Measurements from ENCODE around the gene ITIH5. TPM values are rescaled to one million over a fixed set of nuclear protein-coding genes. Genes with fewer than 3 reads are reported as not detected.

ITIH5 gene
- 0.08 to 0.26 TPM (median 0.09 TPM) in 5 replicates for total RNA-seq (2022; extraction: Qiagen RNA extraction; ENCODE audit: low read depth)

DNA sequence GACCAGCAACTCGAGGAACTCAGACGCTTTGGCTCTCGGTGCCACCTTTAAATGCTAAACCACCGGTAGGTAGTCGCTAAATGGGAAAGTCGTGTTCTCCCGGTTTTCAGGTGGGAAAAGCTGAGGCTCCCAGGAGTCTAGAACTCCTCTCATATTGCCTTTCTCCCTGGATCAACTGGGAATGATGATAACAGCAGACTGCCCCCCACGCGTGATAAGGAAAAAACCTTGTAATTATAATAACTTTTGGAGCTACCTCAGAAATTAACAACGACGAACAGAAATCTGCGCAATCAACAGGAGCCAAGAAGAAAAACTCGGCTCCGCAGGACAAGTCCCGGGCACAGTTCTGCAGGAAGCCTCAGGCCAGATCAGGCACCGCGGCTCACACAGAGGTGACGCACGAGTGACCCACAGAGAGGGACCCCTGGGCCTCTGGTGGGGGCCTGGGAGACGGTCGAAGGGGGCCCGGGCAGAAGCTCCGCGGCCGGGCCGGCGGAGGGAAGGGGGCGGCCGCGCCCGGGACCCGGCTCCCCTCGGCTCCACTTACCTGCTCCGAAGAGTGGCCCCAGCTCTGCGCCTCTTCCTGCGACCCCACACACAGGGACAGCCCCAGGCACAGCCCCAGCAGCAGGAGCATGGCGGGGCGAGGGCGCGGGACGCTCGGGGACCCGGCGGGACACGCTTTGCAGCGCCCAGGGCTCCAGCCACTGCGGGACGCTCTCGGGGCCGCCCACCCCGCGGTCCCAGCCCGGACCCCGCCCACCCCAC, at the start of gene ITIH5:
Gene ITIH5, minus strand, starts transcription at position 714 of the 771 bp plus-strand sequence. Its CDS starts 74 bp downstream, at position 640.

GRCh38 chr10:7703140-7703539, 36.4 kb upstream of the ITIH5 start, which contains the start of gene ITIH2:
Gene ITIH2 (plus strand): TSS chr10:7703316. CDS start chr10:7703435, 119 bp downstream.

Other genes starting within 250 kb of the ITIH5 start
- gene ITIH2, start 36.4 kb upstream of the ITIH5 start, total RNA-seq (2022; extraction: Qiagen RNA extraction; ENCODE audit: low read depth), result 0.23 to 0.42 TPM (median 0.31 TPM) in 5 replicates
- 11.9 to 15.1 TPM (median 13.1 TPM) in 5 replicates for gene KIN, start 121.0 kb upstream of the ITIH5 start, total RNA-seq (2022; extraction: Qiagen RNA extraction; ENCODE audit: low read depth)
- gene ATP5F1C, start 121.2 kb upstream of the ITIH5 start, total RNA-seq (2022; extraction: Qiagen RNA extraction; ENCODE audit: low read depth), result 278 to 337 TPM (median 286 TPM) in 5 replicates
- 6.5 to 7.9 TPM (median 7.4 TPM) in 5 replicates for gene TAF3, start 151.5 kb upstream of the ITIH5 start, total RNA-seq (2022; extraction: Qiagen RNA extraction; ENCODE audit: low read depth)